PFSK-1 (cell line): Measurements from ENCODE around the gene SLC2A13.

Experiments
- FOXP2 ChIP-seq: optimal IDR thresholded peaks from 2 replicates; pipeline ENCODE3; 2011; ENCODE audit warnings: borderline replicate concordance, control low read depth, inconsistent platforms; ENCODE audit not compliant: insufficient read depth; ENCODE audit errors: extremely low read length, extremely low read depth
- POLR2AphosphoS5 ChIP-seq: IDR thresholded peaks from 2 replicates; pipeline ENCODE4 v1.6.1; 2012; ENCODE audit warnings: low read depth, mild to moderate bottlenecking, control low read depth, low read length, moderate library complexity
- REST ChIP-seq, 2 experiments: IDR thresholded peaks; 2 replicates each; pipeline versions ENCODE4 v1.6.1 to v1.8.0; 2011 to 2012; ENCODE audit warnings: low read depth in 2 of 2, low read length in 2 of 2, control low read depth in 1 of 2, inconsistent platforms in 1 of 2, mild to moderate bottlenecking in 1 of 2, moderate library complexity in 1 of 2; ENCODE audit not compliant: insufficient read depth in 1 of 2
- SIN3A ChIP-seq: IDR thresholded peaks from 2 replicates; pipeline ENCODE4 v1.6.1; 2012; ENCODE audit warnings: mild to moderate bottlenecking, low read length, moderate library complexity, borderline replicate concordance; ENCODE audit not compliant: insufficient read depth
- TAF1 ChIP-seq: IDR thresholded peaks from 2 replicates; pipeline ENCODE4 v1.6.1; 2012; ENCODE audit warnings: low read length, control low read depth, borderline replicate concordance; ENCODE audit not compliant: insufficient read depth

Gene SLC2A13

GRCh38 chr12:40028296-40028695, 77.6 kb downstream of the SLC2A13 start:
- TF ChIP-seq SIN3A (no peak), TAF1 (no peak), REST (IDR thresholded peaks at IDR 0.05; ENCODE audit: insufficient read depth in 1 of 2, low read depth in 2 of 2, low read length in 2 of 2) (no peak), POLR2AphosphoS5 (no peak), FOXP2 (no peak)

- TF ChIP-seq FOXP2 (no peak), SIN3A (no peak), REST (IDR thresholded peaks at IDR 0.05; ENCODE audit: insufficient read depth in 1 of 2, low read depth in 2 of 2, low read length in 2 of 2) (no peak), TAF1 (no peak), POLR2AphosphoS5 (no peak)
Measured at GRCh38 chr12:40022850-40023249, 83.0 kb downstream of the SLC2A13 start.

GRCh38 chr12:40020261-40020691, 85.6 kb downstream of the SLC2A13 start:
- TF ChIP-seq SIN3A (no peak), REST (IDR thresholded peaks at IDR 0.05; ENCODE audit: insufficient read depth in 1 of 2, low read depth in 2 of 2, low read length in 2 of 2) (no peak), FOXP2 (no peak), POLR2AphosphoS5 (no peak), TAF1 (no peak)

GRCh38 chr12:40017488-40017887, 88.4 kb downstream of the SLC2A13 start:
- no peak for TF ChIP-seq TAF1
- TF ChIP-seq REST (IDR thresholded peaks at IDR 0.05; ENCODE audit: insufficient read depth in 1 of 2, low read depth in 2 of 2, low read length in 2 of 2) = no peak
- TF ChIP-seq POLR2AphosphoS5 = no peak
- no peak for TF ChIP-seq SIN3A

GRCh38 chr12:40016980-40017379, 88.9 kb downstream of the SLC2A13 start:
- no peak for TF ChIP-seq SIN3A
- no peak for TF ChIP-seq TAF1
- TF ChIP-seq REST (IDR thresholded peaks at IDR 0.05; ENCODE audit: insufficient read depth in 1 of 2, low read depth in 2 of 2, low read length in 2 of 2) = no peak
- TF ChIP-seq FOXP2 = no peak
- TF ChIP-seq POLR2AphosphoS5 = no peak
